H1 (cell line): Measurements from ENCODE around the gene CMIP.

Experiments used
- CTCF ChIP-seq, 3 experiments: IDR thresholded peaks; 1 replicate in 2 of 3; 2 replicates in 1 of 3; pipeline versions ENCODE4 v1.5.1 to v1.6.1; 2011; ENCODE audit warnings: low read length in 3 of 3, mild to moderate bottlenecking in 3 of 3, inconsistent platforms in 2 of 3, low read depth in 1 of 3, moderate library complexity in 1 of 3; ENCODE audit not compliant: insufficient read depth in 1 of 3; ENCODE audit errors: control extremely low read depth in 1 of 3
- EP300 ChIP-seq, 2 experiments: IDR thresholded peaks; 1 replicate in 1 of 2; 2 replicates in 1 of 2; pipeline ENCODE4 v1.6.1; 2011 to 2012; ENCODE audit warnings: low read depth in 2 of 2, low read length in 2 of 2, mild to moderate bottlenecking in 2 of 2, borderline replicate concordance in 1 of 2, inconsistent platforms in 1 of 2, moderate library complexity in 1 of 2
- EZH2 ChIP-seq: fragments of 200-600 bp; sonication (generic); IDR thresholded peaks from 2 replicates; pipeline ENCODE4 v1.7.1; 2012; ENCODE audit warnings: low read depth, mild to moderate bottlenecking, moderate library complexity, low read length, inconsistent platforms; ENCODE audit not compliant: severe bottlenecking
- FOSL1 ChIP-seq: IDR thresholded peaks from 2 replicates; pipeline ENCODE4 v1.6.1; 2011; ENCODE audit warnings: mild to moderate bottlenecking, low read depth, low read length, moderate library complexity; ENCODE audit not compliant: insufficient read depth
- POLR2A ChIP-seq, 2 experiments: IDR thresholded peaks; 1 replicate in 1 of 2; 2 replicates in 1 of 2; pipeline ENCODE4 v1.6.1; 2011; ENCODE audit warnings: low read depth in 2 of 2, low read length in 2 of 2, mild to moderate bottlenecking in 2 of 2; ENCODE audit errors: control extremely low read depth in 1 of 2
- RAD21 ChIP-seq, 2 experiments: IDR thresholded peaks in 1 of 2; conservative IDR thresholded peaks in 1 of 2; 2 replicates each; pipeline ENCODE4 v1.6.1; 2011; ENCODE audit warnings: low read depth in 2 of 2, low read length in 2 of 2, improper control_type of control experiment in 1 of 2, inconsistent platforms in 1 of 2, mild to moderate bottlenecking in 1 of 2, moderate library complexity in 1 of 2
- TF ChIP-seq, protein P1 (sequence below): IDR thresholded peaks from 2 replicates; pipeline ENCODE4 v1.6.1; 2011; ENCODE audit warnings: low read depth, mild to moderate bottlenecking, low read length; ENCODE audit not compliant: insufficient read depth

- TF ChIP-seq CTCF (IDR thresholded peaks at IDR 0.05; ENCODE audit: control extremely low read depth in 1 of 3, insufficient read depth in 1 of 3, low read depth in 1 of 3, low read length in 3 of 3): no peak
- no peak for TF ChIP-seq FOSL1
- TF ChIP-seq EP300 (IDR thresholded peaks at IDR 0.05; ENCODE audit: borderline replicate concordance in 1 of 2, low read depth in 2 of 2, low read length in 2 of 2): no peak
- no peak for TF ChIP-seq POLR2A (IDR thresholded peaks at IDR 0.05; ENCODE audit: control extremely low read depth in 1 of 2, low read depth in 2 of 2, low read length in 2 of 2)
- TF ChIP-seq EZH2: no peak
- no peak for TF ChIP-seq RAD21 (IDR thresholded peaks at IDR 0.05 in 1 of 2, conservative IDR thresholded peaks at IDR 0.05 in 1 of 2; ENCODE audit: low read depth in 2 of 2, low read length in 2 of 2)
- TF ChIP-seq, protein P1, sequence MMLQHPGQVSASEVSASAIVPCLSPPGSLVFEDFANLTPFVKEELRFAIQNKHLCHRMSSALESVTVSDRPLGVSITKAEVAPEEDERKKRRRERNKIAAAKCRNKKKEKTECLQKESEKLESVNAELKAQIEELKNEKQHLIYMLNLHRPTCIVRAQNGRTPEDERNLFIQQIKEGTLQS: no peak
Observed at GRCh38 chr16:81436386-81436785, 8.2 kb upstream of the CMIP start.
